WI38 (cell line): ENCODE measurements around the gene UTP25.

Experiments
- H3K4me3 ChIP-seq: 2 replicates; pipeline ENCODE4 v1.5.1; 2011; ENCODE audit warnings: low read depth, mild to moderate bottlenecking, control low read depth, low read length
- CTCF ChIP-seq: IDR thresholded peaks from 2 replicates; pipeline ENCODE4 v1.5.1; 2012; ENCODE audit warnings: low read depth, mild to moderate bottlenecking, control low read depth, low read length

UTP25 gene

GRCh38 chr1:209809611-209810010, 18.2 kb upstream of the UTP25 start:
- H3K4me3 ChIP-seq, result no peak overlapping the region
- TF ChIP-seq CTCF, result no peak

- TF ChIP-seq CTCF, result no peak
- H3K4me3 ChIP-seq, result no peak overlapping the region
Measured at GRCh38 chr1:209810783-209811182, 17.0 kb upstream of the UTP25 start.

GRCh38 chr1:209813902-209814301, 13.9 kb upstream of the UTP25 start:
- no peak overlapping the region for H3K4me3 ChIP-seq
- no peak for TF ChIP-seq CTCF

- no peak for TF ChIP-seq CTCF
- H3K4me3 ChIP-seq, result no peak overlapping the region
Measured at GRCh38 chr1:209815490-209815889, 12.3 kb upstream of the UTP25 start.

GRCh38 chr1:209815931-209816341, 11.8 kb upstream of the UTP25 start:
- TF ChIP-seq CTCF, result no peak
- no peak overlapping the region for H3K4me3 ChIP-seq

- no peak overlapping the region for H3K4me3 ChIP-seq
- TF ChIP-seq CTCF, result no peak
Measured at GRCh38 chr1:209816923-209817322, 10.8 kb upstream of the UTP25 start.

GRCh38 chr1:209817691-209818090, 10.1 kb upstream of the UTP25 start:
- H3K4me3 ChIP-seq, result no peak overlapping the region
- TF ChIP-seq CTCF, result no peak
